COLO668 (cell line): ENCODE data around the gene XYLT1.
"Not testable (repeated sequence)": the region's sequence is repeated elsewhere in the genome, so short reads cannot be mapped to it uniquely, and the experiment has no call there.

Experiments used
- DNase-seq: peaks from one replicate; lab custom pipeline; 2025; ENCODE audit not compliant: unreplicated experiment; lab: John Stamatoyannopoulos, UW

Gene XYLT1

GRCh38 chr16:17491140-17491662, 20.4 kb upstream of the XYLT1 start:
- DNase-seq, result no peak

DNA sequence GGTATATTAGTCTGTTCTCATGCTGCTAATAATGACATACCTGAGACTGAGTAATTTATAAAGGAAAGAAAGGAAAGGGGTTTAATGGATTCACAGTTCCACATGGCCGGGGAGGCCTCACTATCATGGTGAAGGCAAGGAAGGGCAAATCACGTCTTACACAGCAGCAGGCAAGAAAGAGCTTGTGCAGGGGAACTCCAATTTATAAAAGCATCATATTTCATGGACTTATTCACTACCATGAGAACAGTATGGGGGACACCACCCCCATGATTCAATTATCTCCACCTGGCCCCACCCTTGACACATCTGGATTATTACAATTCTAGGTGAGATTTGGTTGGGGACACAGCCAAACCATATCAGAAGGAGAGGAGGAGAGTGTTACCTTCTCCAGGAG, 17.7 kb upstream of the XYLT1 start:
- DNase-seq, result no peak

DNA sequence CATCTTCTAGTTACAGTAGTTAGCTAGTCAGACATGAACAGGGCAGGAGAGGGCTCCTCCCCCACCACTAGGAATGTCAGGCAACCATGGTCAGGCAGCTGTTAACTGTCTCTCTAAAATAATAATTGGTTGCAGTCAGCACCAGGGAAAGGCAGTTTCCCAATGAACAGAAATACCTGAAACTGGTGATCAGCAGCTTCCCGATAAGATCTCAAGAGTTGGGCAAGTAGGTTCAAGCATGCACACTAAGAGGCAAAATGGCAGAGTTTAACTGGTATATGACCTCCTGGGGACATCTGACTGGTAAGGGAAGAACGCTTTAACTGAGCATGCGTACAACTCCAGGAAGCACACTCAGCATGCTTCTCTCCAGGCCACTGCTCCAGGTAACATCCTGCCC, 12.6 kb upstream of the XYLT1 start:
- no peak for DNase-seq

DNA sequence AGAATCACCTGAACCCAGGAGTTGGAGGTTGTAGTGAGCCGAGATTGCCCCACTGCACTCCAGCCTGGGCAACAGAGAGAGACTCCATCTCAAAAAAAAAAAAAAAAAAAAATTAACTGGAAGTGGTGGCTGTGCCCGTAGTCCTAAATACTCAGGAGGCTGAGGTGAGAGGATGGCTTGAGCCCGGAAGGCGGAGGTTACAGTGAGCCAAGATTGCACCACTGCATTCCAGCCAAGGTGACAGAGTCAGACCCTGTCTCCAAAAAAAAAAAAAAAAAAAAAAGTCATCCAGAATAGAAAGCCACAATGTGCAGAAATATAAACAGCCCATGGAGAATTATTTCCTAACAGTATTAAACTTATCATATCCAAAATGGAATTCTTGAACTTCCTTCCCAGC, 11.6 kb upstream of the XYLT1 start:
- not testable (repeated sequence) for DNase-seq

GRCh38 chr16:17481736-17482135, 11.0 kb upstream of the XYLT1 start:
- DNase-seq, result no peak

- DNase-seq, result not testable (repeated sequence)
Measured at GRCh38 chr16:17477260-17477545, 6.4 kb upstream of the XYLT1 start.

- DNase-seq, result no peak
Measured at GRCh38 chr16:17476414-17477259, 5.9 kb upstream of the XYLT1 start.

GRCh38 chr16:17475104-17475503, 4.3 kb upstream of the XYLT1 start:
- DNase-seq, result no peak

DNA sequence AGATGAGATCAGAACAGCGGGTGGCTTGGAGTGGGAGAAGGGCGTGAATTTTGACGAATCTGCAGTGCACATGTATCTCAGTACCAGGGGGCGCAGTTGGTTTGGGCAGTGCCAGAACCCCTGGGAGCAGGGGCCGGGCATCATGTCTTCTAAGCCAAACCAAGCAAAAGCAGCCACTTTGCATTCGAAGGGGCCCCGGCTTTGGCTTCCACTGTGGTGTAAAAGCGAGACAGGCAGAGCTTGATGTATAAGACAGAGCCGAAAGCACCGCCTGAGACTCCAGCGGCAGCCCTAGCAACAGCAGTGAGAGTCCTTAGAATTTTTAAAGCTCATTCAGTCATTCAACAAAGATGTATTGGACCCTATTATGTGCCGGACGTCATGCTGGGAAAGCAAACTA, 3.8 kb upstream of the XYLT1 start:
- no peak for DNase-seq

DNA sequence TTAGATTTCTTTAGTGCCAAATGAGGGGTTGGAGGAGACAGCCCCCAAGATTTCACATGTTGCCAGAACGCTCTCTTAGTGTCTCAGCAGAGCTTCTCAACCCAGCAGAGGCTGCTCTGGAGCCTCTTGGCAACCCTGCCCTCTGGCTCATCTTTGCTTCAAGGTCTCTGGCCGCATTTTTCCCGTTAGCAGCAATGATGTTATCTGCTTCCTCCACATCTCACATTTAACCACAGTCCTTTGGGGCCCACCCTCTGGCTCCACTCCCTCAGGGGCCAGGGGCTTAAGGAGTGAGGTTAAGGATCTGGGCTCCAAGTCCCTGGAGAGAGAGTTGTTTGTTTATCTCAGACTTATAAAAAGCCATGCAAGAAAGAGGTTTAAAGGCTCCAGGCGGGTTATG, 3.3 kb upstream of the XYLT1 start:
- no peak for DNase-seq

GRCh38 chr16:17471719-17472461, 1.1 kb upstream of the XYLT1 start:
- no peak for DNase-seq

DNA sequence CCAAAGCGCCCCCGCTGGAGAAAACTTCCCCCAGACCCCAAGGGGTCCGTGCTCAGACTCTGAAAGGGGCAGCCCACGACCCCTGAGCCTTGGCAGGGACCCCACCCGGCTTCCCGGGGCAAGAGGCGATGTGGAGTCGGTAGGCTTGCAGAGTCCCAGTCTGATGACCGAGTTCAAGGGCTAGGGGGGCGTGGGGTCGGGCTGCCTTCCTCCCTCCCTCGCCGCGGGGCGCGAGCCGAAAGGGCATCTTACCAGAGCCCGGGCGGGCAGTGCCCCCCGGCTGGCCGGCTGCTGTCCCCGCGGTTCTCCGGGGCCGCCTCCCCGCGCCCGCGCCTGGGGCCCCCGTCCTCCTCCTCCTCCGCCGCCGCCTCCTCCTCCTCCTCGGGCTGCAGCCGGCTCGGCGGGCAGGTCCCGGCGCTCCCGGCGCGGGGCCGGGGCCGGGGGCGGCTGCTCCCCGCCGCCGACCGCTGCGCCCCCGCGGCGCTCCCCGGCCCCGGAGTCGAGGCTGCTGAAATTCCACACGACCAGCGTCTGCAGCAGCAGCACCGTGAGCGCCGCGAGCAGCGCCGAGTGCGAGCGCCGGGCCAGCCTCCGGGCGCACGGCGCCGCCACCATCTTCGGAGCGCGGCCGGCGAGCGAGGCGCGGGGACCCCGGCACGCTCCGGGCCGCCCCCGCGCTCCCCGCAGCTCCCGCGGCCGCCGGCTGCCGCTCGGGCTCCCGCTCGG, 415 bp downstream of the XYLT1 start:
- peak; percentile 13 for DNase-seq

GRCh38 chr16:17469741-17470181, 999 bp downstream of the XYLT1 start:
- DNase-seq, result no peak

DNA sequence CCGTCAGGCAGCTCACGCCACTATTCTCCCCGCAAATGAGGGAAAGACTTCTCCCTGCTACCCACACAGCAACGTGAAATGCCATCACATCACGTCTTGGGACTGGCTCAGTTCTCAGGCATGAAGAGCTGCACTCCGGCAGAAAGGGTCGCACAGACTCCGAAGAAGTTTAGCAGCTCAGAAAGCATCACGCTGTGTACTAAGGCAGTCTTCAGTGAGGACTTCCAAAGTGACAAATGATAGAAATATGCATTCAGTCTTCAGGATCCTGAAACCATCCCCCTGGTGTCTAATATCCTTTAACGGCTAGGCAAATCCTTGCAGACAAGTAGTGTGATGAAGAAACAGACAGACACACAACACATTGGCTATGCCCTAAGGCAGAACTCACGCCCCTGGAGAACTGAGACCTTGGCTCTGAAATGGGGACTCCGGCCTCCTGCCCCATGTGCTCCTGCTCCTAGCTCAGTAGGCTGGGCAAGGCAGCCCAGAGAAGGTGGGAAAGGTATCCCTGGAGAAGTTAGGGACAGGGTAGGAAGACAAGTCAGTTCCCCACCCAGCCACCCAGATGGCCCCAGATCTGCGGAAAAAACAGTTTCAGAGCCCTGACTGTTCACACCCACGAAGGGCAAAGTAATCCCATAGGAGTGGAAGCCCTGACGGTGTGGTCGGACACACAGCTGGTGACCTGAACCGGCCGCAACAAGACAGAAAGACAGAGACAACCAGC, 1.6 kb downstream of the XYLT1 start:
- DNase-seq, result no peak

DNA sequence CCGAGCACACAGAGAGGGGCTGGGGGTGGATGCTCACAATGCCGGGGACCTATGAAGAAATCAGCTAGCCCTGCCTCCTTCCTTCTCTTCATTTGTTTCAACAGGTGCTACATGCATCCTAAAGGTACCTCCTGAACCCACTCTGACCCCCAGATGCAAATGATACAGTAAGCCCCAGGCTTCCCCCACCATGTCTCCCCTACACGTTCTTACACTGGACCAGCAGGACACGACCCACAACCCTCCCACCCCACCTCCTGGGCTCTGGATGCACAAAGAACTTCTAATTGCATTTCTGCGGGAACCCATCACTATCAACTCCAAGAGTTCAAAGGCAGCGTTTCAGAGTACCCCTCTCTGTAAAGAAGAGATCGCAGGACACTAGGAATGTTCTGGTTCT, 2.1 kb downstream of the XYLT1 start:
- no peak for DNase-seq

GRCh38 chr16:17467923-17468540, 2.7 kb downstream of the XYLT1 start:
- DNase-seq, result no peak

DNA sequence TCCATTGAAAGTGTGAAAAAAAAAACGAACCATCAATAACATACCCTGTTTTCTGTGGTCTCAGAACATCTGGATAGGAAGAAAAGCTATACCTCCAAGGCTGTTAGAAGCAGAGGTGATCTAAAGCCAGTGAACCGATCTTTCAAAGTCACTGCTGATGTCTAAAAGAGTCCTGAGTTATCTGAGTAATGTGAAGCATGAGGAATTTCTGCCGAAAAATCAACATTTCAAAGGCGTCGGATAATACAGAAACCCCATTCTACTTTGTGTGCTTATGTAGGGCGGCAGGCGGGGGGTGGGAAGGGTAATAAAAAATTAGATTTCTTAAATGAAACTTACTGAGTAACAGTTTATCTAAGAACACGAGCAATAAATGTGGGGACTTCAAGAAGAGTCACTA, 3.9 kb downstream of the XYLT1 start:
- no peak for DNase-seq

- no peak for DNase-seq
Measured at GRCh38 chr16:17465460-17465859, 5.3 kb downstream of the XYLT1 start.

DNA sequence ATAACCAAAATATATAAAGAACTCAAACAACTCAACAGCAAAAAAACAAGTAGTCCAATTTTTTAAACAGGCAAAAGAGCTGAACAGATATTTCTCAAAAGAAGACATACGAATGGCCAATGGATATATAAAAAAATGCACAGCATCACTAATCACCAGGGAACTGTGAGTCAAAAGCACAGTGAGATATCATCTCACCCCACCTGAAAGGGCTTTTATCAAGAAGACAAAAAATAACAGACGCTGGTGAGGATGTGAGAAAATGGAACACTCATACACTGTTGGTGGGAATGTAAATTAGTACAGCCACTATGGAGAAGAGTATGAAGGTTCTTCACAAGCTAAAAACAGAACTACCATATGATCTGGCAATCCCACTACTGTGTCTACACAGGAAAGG, 7.4 kb downstream of the XYLT1 start:
- no peak for DNase-seq

DNA sequence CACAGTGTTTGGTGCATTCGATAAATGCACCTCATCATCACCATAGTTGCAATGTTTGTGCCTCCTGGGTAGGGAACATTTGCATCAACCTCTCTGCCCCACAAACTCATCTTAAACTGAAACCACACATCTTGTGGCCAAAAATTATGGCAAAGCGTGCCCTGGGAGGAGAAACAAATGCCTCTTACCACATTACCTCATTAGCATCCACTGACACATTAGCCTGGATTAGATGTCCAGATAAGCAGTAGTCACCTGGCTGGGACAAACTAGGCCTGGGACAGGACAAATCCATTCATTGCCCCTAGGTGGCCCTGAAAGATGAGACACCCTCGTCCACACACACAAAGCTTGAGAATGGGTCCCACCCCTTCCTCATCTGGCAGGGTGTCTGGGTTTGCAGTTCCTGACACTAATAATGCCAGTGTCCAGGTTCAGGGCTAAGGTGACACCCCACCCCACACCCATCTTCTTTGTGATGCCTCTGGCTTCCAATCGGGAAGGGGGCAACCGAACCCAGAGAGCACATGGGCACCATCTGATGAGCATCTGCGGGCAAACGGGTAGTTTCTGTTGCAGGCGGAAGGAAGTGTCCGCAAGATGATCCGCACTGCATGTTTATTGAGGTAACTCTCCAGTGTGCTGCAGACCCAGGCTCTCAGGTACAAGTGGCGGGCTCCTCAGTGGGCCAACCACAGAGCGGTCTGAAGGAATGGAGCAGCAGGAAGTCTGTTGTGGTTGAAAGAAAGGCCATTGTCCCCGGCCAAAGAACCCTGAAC, 8.6 kb downstream of the XYLT1 start:
- no peak for DNase-seq
